Measurements from ENCODE around the gene GPR171.
"Not testable (repeated sequence)": the region's sequence is repeated elsewhere in the genome, so short reads cannot be mapped to it uniquely, and the experiment has no call there.

Gene GPR171

GRCh38 chr3:151171145-151171757, 31.8 kb downstream of the GPR171 start:
- no peak for TF ChIP-seq CTCF (IDR thresholded peaks at IDR 0.05; ENCODE audit: control extremely low read depth, extremely low read depth, low read depth, missing control alignments)
- peak; percentile 22 for DNase-seq (ENCODE audit: extremely low spot score)
- POLR2A ChIA-PET = no interaction called here
- CTCF ChIA-PET = interaction anchor here (0.6 to 3.7 kb wide), 9 partner anchors 8 to 127 kb away, joined by 3 to 14 read pairs (median 5); partner anchors contain the start of gene P2RY14

GRCh38 chr3:151169948-151170679, 32.9 kb downstream of the GPR171 start:
- CTCF ChIA-PET = interaction anchor here (1.6 to 4.3 kb wide), 4 partner anchors 9 to 151 kb away, joined by 6 to 111 read pairs (median 11); partner anchors contain the start of gene P2RY14
- POLR2A ChIA-PET = not testable (repeated sequence)
- DNase-seq (ENCODE audit: extremely low spot score) = peak; percentile 29

GRCh38 chr3:151169262-151169947, 33.6 kb downstream of the GPR171 start:
- TF ChIP-seq CTCF (IDR thresholded peaks at IDR 0.05; ENCODE audit: control extremely low read depth, extremely low read depth, low read depth, missing control alignments) = no peak
- POLR2A ChIA-PET = no interaction called here
- CTCF ChIA-PET = interaction anchor here (1.3 to 4.3 kb wide), 26 partner anchors 9 to 669 kb away, joined by 3 to 111 read pairs (median 8); partner anchors contain the start of gene P2RY14
- peak; percentile 24 for DNase-seq (ENCODE audit: extremely low spot score)

GRCh38 chr3:151168269-151169094, 34.5 kb downstream of the GPR171 start:
- peak; percentile 92 for TF ChIP-seq CTCF (IDR thresholded peaks at IDR 0.05; ENCODE audit: control extremely low read depth, extremely low read depth, low read depth, missing control alignments)
- ChIA-PET CTCF (interaction anchor here (0.6 to 4.3 kb wide), 46 partner anchors 9 to 751 kb away, joined by 3 to 111 read pairs (median 6); partner anchors contain the start of genes GPR171 and P2RY14), POLR2A (no interaction called here)
- DNase-seq (ENCODE audit: extremely low spot score) = peak; percentile 70

- TF ChIP-seq CTCF (IDR thresholded peaks at IDR 0.05; ENCODE audit: control extremely low read depth, extremely low read depth, low read depth, missing control alignments) = no peak
- CTCF ChIA-PET = interaction anchor here (3.0 to 4.3 kb wide), 4 partner anchors 10 to 118 kb away, joined by 16 to 111 read pairs (median 20); partner anchors contain the start of gene P2RY14
- POLR2A ChIA-PET = no interaction called here
- DNase-seq (ENCODE audit: extremely low spot score) = no peak
Measured at GRCh38 chr3:151166161-151166560, 36.9 kb downstream of the GPR171 start.

GRCh38 chr3:151165226-151165625, 37.8 kb downstream of the GPR171 start:
- POLR2A ChIA-PET = no interaction called here
- CTCF ChIA-PET = no interaction called here
- no peak for DNase-seq (ENCODE audit: extremely low spot score)
- no peak for TF ChIP-seq CTCF (IDR thresholded peaks at IDR 0.05; ENCODE audit: control extremely low read depth, extremely low read depth, low read depth, missing control alignments)

Data from GM10248 (cell line).